ENCODE results near the gene KCTD13.
"Not testable (repeated sequence)": the region's sequence is repeated elsewhere in the genome, so short reads cannot be mapped to it uniquely, and the experiment has no call there.

The KCTD13 gene

DNA sequence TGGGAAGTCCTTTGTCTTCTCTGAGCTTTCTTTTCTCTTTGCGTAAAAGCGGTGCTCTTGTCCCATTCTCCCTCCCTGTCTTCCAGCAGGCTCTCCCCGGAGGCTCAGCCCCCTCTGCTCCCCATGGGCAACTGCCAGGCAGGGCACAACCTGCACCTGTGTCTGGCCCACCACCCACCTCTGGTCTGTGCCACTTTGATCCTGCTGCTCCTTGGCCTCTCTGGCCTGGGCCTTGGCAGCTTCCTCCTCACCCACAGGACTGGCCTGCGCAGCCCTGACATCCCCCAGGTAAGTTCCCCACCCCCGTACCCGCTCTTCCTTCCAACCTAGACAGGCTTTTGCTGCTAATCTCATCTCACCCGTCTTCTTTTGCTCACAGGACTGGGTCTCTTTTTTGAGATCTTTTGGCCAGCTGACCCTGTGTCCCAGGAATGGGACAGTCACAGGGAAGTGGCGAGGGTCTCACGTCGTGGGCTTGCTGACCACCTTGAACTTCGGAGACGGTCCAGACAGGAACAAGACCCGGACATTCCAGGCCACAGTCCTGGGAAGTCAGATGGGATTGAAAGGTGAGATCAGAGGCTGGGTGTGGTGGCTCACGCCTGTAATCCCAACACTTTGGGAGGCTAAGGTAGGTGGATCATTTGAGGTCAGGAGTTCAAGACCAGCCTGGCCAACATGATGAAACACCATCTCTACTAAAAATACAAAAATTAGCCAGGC is 37.2 kb upstream of the KCTD13 start:
- H3K27me3 ChIP-seq, result no peaks in the 10 kb centered on the region
- no peaks in the 10 kb centered on the region for H3K9me3 ChIP-seq
- peak overlapping the region; percentile 79 for H3K4me3 ChIP-seq
- H3K4me2 ChIP-seq, result peak overlapping the region; percentile 99
- H3K4me1 ChIP-seq, result peaks cover 20% of the 10 kb centered on the region
- TF ChIP-seq Cebpa-rat (IDR thresholded peaks at IDR 0.05), result no peak
- H3K36me3 ChIP-seq, result peaks cover 26% of the 10 kb centered on the region
- peak overlapping the region; percentile 88; the same call in 1 of the 2 replicates for H3K27ac ChIP-seq
- H4K20me1 ChIP-seq, result no peaks in the 10 kb centered on the region
- peak overlapping the region; percentile 85; the same call in 1 of the 2 replicates for H3K9ac ChIP-seq

- Histone ChIP-seq H3K27ac (peak overlapping the region; percentile 88), H3K4me2 (peak overlapping the region; percentile 99), H3K27me3 (no peaks in the 10 kb centered on the region), H3K9me3 (no peaks in the 10 kb centered on the region), H4K20me1 (no peaks in the 10 kb centered on the region), H3K4me1 (peaks cover 20% of the 10 kb centered on the region), H3K36me3 (peaks cover 20% of the 10 kb centered on the region), H3K9ac (peak overlapping the region; percentile 85), H3K4me3 (peak overlapping the region; percentile 79)
- TF ChIP-seq Cebpa-rat (IDR thresholded peaks at IDR 0.05), result no peak
Observed at GRCh38 chr16:29962344-29962994, 36.4 kb upstream of the KCTD13 start.

- peak within 1 kb of the TSS; percentile 99 for H3K4me2 ChIP-seq
- peak within 1 kb of the TSS; percentile 85 for H3K9ac ChIP-seq
- peaks cover 15% of the 10 kb centered on the region; the same call in 1 of the 2 replicates for H3K36me3 ChIP-seq
- H3K27me3 ChIP-seq, result no peaks in the 10 kb centered on the region
- H3K9me3 ChIP-seq, result no peaks in the 10 kb centered on the region
- H3K4me1 ChIP-seq, result peaks cover 20% of the 10 kb centered on the region
- peak within 1 kb of the TSS; percentile 79 for H3K4me3 ChIP-seq
- no peak for TF ChIP-seq Cebpa-rat (IDR thresholded peaks at IDR 0.05)
- peak within 1 kb of the TSS; percentile 88 for H3K27ac ChIP-seq
- H4K20me1 ChIP-seq, result no peaks in the 10 kb centered on the region
Observed at GRCh38 chr16:29961479-29962343, 35.7 kb upstream of the KCTD13 start, which contains the start of gene TMEM219. Gene TMEM219, plus strand, starts transcription at chr16:29962079. Its CDS starts 1,065 bp downstream, at chr16:29963144.

DNA sequence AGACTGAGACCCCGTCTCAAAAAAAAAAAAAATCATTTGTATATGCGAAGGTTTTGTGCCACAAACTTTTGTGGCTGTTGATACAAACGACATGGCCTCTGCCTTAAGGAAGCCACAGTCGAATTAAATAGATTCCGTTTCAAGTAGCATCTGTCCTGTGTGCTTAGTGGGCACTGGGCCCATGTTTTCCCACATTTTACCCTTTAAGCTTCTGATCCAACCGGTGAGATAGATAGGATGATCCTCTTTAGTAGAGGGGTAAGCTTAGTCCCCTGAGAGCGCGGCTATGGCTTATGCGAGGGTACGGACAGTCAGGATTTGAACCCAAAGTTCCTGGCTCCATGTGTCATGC is 35.1 kb upstream of the KCTD13 start:
- H3K36me3 ChIP-seq, result peaks cover 15% of the 10 kb centered on the region; the same call in 1 of the 2 replicates
- H3K27ac ChIP-seq, result peak overlapping the region; percentile 88; the same call in 1 of the 2 replicates
- H3K27me3 ChIP-seq, result no peaks in the 10 kb centered on the region
- no peak for TF ChIP-seq Cebpa-rat (IDR thresholded peaks at IDR 0.05)
- H3K4me3 ChIP-seq, result peak overlapping the region; percentile 79
- H3K4me1 ChIP-seq, result peaks cover 20% of the 10 kb centered on the region
- peak overlapping the region; percentile 99 for H3K4me2 ChIP-seq
- no peaks in the 10 kb centered on the region for H3K9me3 ChIP-seq
- H4K20me1 ChIP-seq, result no peaks in the 10 kb centered on the region
- H3K9ac ChIP-seq, result peak overlapping the region; percentile 85

DNA sequence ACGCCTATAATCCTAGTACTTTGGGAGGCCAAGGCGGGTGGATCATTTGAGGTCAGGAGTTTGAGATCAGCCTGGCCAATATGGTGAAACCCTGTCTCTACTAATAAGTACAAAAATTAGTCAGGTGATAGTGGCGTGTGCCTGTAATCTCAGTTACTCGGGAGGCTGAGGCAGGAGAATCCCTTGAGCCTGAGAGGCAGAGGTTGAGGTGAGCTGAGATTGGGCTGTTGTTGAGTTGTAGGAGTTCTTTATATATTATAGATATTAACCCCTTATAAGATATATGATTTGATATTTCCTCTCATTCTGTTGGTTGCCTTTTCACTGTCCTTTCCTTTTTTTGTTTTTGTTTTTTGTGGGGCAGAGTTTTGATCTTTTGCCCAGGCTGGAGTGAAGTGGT is 33.8 kb upstream of the KCTD13 start:
- not testable (repeated sequence) for H3K9ac ChIP-seq, H4K20me1 ChIP-seq, H3K36me3 ChIP-seq, H3K27ac ChIP-seq, H3K4me3 ChIP-seq, H3K9me3 ChIP-seq, H3K27me3 ChIP-seq, H3K4me2 ChIP-seq
- H3K4me1 ChIP-seq, result peaks cover 20% of the 10 kb centered on the region

DNA sequence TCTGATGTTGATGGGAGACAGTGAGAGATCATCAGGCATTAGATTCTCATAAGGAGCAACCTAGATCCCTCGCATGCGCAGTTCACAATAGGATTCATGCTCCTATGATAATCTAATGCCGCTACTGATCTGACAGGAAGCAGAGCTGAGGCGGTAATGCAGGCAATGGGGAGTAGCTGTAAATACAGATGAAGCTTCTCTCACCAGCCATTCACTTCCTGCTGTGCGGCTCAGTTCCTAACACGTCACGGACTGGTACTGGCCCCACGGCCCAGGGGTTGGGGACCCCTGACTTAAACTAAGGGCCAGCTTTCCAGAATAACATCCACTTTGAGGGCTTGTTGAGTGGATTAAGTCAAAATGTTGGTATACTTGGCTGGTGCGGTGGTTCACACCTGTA is 33.3 kb upstream of the KCTD13 start:
- Histone ChIP-seq H3K4me3 (no peak overlapping the region), H3K4me2 (no peak overlapping the region)

GRCh38 chr16:29958756-29959155 is 32.7 kb upstream of the KCTD13 start:
- no peak overlapping the region for H3K4me3 ChIP-seq
- H3K4me1 ChIP-seq, result peaks cover 20% of the 10 kb centered on the region
- no peaks in the 10 kb centered on the region for H3K9me3 ChIP-seq
- H4K20me1 ChIP-seq, result no peaks in the 10 kb centered on the region
- no peak overlapping the region for H3K27ac ChIP-seq
- H3K36me3 ChIP-seq, result 0 out of 2 replicates have a peak, but pooled peaks cover 5% of the 10 kb centered on the region
- H3K27me3 ChIP-seq, result no peaks in the 10 kb centered on the region
- H3K9ac ChIP-seq, result no peak overlapping the region
- H3K4me2 ChIP-seq, result no peak overlapping the region
- no peak for TF ChIP-seq Cebpa-rat (IDR thresholded peaks at IDR 0.05)

More for the DNA sequence above, 33.3 kb upstream of the KCTD13 start:
- Histone ChIP-seq H3K4me1 (peaks cover 20% of the 10 kb centered on the region), H3K9ac (no peak overlapping the region), H3K27ac (no peak overlapping the region), H4K20me1 (no peaks in the 10 kb centered on the region), H3K36me3 (0 out of 2 replicates have a peak, but pooled peaks cover 5% of the 10 kb centered on the region), H3K9me3 (no peaks in the 10 kb centered on the region), H3K27me3 (no peaks in the 10 kb centered on the region)
- TF ChIP-seq Cebpa-rat (IDR thresholded peaks at IDR 0.05), result no peak

DNA sequence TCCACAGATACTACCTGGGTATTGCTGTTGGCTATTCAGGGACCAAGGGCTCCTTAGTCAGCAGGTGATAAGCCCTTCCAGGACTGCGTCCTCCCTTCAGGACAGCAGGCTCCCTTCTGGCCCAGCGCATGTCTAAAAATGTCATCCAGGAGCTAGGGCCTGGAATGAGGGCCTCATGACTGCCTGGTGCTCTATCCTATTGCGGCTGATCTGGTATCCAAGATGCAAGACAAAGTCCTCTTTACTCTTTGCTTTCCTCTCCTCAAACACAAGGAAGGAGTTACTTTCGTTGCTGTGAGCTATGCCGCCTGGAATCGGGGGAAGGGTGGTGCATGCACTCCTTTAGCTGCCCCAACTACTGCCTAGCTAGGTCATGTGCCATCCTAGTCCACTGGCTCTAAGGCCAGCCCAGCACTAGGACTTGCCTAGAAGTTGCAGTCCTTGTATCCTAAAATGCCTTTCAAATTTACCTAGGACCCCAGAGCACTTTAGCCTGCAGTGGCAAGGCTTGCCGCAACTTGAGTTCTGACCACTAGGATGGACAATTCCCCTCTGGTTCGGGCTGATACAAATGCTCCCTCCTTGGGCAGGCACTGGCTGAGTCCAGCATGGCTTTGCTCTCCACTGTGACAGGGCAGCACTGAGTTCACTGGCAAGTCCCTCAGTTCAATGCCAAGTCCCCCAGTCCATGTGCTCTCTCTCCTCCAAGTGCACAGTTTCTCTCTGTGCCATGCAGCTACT is 25.8 kb upstream of the KCTD13 start:
- Histone ChIP-seq H3K4me3 (no peak overlapping the region), H3K4me1 (no peaks in the 10 kb centered on the region), H3K9ac (no peak overlapping the region), H3K4me2 (no peak overlapping the region), H4K20me1 (no peaks in the 10 kb centered on the region), H3K27me3 (no peaks in the 10 kb centered on the region), H3K36me3 (no peaks in the 10 kb centered on the region), H3K9me3 (peaks cover 21% of the 10 kb centered on the region), H3K27ac (no peak overlapping the region)
- TF ChIP-seq Cebpa-rat (IDR thresholded peaks at IDR 0.05), result no peak

DNA sequence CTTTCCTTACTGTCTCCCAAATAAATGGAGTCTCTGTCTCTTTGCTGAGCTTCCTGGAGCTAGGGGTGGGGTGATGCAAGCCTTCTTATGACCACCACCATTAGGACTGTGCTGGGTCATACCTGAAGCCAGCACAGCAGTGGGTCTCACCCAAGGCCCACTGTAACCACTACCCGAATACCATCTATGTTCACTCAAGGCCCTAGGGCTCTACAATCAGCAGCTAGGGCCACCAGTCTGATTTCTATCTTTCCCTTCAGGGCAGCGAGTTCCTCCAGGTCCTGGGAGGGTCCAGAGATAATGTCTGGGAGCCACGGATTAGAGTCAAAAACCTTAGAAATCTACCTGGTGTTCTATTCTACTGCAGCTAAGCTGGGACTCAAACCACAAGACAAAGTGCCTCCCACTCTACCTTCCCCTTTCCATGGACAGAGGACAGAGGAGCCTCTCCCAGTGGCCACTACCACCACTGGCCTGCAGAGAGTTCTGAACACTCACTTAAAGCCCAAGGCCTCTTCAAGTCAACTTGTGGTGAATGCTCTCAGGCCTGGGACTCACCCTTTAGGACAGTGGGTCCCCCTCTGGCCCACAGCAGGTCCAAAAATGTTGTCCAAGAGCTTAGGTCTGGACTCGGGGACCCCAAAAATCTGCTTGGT is 24.9 kb upstream of the KCTD13 start:
- Histone ChIP-seq H3K27ac (no peak overlapping the region), H3K9me3 (peaks cover 21% of the 10 kb centered on the region), H3K4me3 (no peak overlapping the region), H3K36me3 (no peaks in the 10 kb centered on the region), H3K9ac (no peak overlapping the region), H3K4me2 (no peak overlapping the region), H3K4me1 (no peaks in the 10 kb centered on the region), H4K20me1 (no peaks in the 10 kb centered on the region), H3K27me3 (no peaks in the 10 kb centered on the region)
- no peak for TF ChIP-seq Cebpa-rat (IDR thresholded peaks at IDR 0.05)

All from BLaER1 (cell line).